ENCODE measurements around the gene AMBRA1.

AMBRA1 gene

DNA sequence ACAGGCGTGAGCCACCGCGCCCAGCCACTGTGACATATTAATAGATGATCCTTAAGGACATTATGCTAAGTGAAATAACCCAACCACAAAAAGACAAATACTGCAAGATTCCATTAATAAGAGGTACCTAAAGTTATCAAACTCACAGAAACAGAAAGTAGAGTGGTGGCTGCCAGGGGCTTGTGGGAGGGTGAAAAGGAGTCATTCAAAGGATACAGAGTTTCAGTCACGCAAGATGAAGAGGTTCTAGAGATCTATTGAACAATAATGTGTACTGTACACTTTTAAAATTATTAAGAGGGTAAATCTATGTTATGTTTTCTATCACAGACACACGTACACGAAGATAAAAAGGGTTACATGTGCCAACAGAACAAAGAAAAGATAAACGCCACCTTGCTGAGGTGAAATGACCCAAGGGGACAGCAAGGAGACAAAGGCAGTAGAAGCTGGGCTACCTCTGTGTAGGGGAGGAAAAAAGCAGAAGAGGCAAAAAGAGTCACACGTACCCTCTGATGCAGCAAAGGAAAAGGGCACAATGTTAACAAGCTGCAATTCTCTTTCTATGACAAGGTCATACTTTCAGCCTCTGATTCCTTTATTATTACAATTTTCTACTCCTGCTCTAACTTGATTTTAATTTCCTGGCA lies 65.3 kb downstream of the AMBRA1 start:
- TF ChIP-seq CTCF (IDR thresholded peaks at IDR 0.05; ENCODE audit: insufficient read depth, low read depth, low read length, missing control alignments), result no peak
- H3K4me3 ChIP-seq (ENCODE audit: low read depth, low read length), result no peak overlapping the region
- no peak for DNase-seq (ENCODE audit: low read depth)

DNA sequence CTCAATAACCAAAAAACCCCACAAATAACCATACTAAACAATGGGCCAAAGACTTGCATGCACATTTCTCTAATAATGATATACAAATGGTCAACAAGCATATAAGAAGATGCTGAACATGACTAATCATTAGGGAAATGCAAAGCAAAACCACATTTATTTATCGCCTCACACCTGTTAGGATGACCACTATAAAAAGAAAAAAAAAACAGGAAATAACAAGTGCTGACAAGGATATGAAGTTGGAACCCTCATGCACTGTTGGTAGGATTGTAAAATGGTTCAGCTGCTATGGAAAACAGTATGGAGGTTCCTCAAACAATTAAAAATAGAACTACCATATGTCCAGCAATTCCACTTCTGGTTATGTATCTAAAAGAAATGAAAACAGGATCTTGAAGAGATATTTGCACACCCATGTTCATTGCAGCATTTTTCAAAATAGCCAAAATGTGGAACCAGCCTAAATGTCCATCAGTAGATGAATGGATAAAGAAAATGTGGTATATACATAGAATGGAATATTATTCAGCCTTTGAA lies 66.2 kb downstream of the AMBRA1 start:
- DNase-seq (ENCODE audit: low read depth), result no peak
- no peak overlapping the region for H3K4me3 ChIP-seq (ENCODE audit: low read depth, low read length)
- TF ChIP-seq CTCF (IDR thresholded peaks at IDR 0.05; ENCODE audit: insufficient read depth, low read depth, low read length, missing control alignments), result no peak

- H3K4me3 ChIP-seq (ENCODE audit: low read depth, low read length), result no peak overlapping the region
- TF ChIP-seq CTCF (IDR thresholded peaks at IDR 0.05; ENCODE audit: insufficient read depth, low read depth, low read length, missing control alignments), result no peak
- no peak for DNase-seq (ENCODE audit: low read depth)
Observed at GRCh38 chr11:46526216-46527215, 67.3 kb downstream of the AMBRA1 start.

DNA sequence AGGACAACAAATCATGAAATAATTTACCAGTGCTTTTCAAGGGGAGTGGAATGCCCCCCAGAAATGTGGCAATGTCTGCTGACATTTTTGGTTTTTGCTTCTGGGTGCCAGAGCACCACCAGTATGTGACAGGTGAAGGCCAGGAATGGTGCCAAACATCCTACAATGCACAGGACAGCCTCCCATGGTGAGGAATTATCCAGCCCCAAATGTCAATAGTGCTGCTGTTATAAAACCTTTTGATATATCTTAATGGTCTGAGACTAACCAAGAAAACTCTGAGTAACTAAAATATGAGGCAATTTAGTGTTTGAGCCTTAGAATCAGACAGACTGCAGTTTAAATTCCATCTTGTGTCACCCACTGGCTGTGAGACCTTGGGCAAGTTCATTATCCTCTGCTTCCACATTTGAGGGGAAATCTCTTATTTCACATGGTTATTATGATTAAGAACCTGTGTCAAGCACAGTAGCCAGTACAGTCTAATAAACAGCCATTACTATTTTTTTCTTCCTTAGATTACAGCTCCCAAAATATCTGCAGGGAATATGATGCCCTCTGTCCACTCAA lies 69.5 kb downstream of the AMBRA1 start:
- TF ChIP-seq CTCF (IDR thresholded peaks at IDR 0.05; ENCODE audit: insufficient read depth, low read depth, low read length, missing control alignments), result no peak
- H3K4me3 ChIP-seq (ENCODE audit: low read depth, low read length), result no peak overlapping the region
- DNase-seq (ENCODE audit: low read depth), result no peak

- no peak for DNase-seq (ENCODE audit: low read depth)
- H3K4me3 ChIP-seq (ENCODE audit: low read depth, low read length), result no peak overlapping the region
- TF ChIP-seq CTCF (IDR thresholded peaks at IDR 0.05; ENCODE audit: insufficient read depth, low read depth, low read length, missing control alignments), result no peak
Observed at GRCh38 chr11:46523290-46523689, 70.5 kb downstream of the AMBRA1 start.

GRCh38 chr11:46522682-46523281 lies 71.0 kb downstream of the AMBRA1 start:
- DNase-seq (ENCODE audit: low read depth), result no peak
- H3K4me3 ChIP-seq (ENCODE audit: low read depth, low read length), result no peak overlapping the region
- TF ChIP-seq CTCF (IDR thresholded peaks at IDR 0.05; ENCODE audit: insufficient read depth, low read depth, low read length, missing control alignments), result no peak

Measured in GM12865 (cell line).